Measurements from ENCODE around the gene LGR6.
A peak's percentile ranks its signal among the peaks of the same experiment; 100 is the strongest.
"Not testable (repeated sequence)": the region's sequence is repeated elsewhere in the genome, so short reads cannot be mapped to it uniquely, and the experiment has no call there.

The LGR6 gene

GRCh38 chr1:202173993-202174392 is 19.6 kb upstream of the LGR6 start:
- FAIRE-seq: no peak
- no peak for DNase-seq (ENCODE audit: low spot score)

GRCh38 chr1:202176949-202177927 is 16.4 kb upstream of the LGR6 start:
- FAIRE-seq: no peak

GRCh38 chr1:202179828-202180750 is 13.5 kb upstream of the LGR6 start:
- DNase-seq (ENCODE audit: low spot score) (no peak), FAIRE-seq (no peak)

More at GRCh38 chr1:202176949-202177927, 16.4 kb upstream of the LGR6 start:
- no peak for DNase-seq (ENCODE audit: low spot score)

- not testable (repeated sequence) for FAIRE-seq; DNase-seq (ENCODE audit: low spot score)
Measured at GRCh38 chr1:202180751-202181139, 12.9 kb upstream of the LGR6 start.

- DNase-seq (ENCODE audit: low spot score) (no peak), FAIRE-seq (no peak)
Measured at GRCh38 chr1:202181586-202181985, 12.0 kb upstream of the LGR6 start.

GRCh38 chr1:202182040-202182877 is 11.3 kb upstream of the LGR6 start:
- DNase-seq (ENCODE audit: low spot score) (no peak), FAIRE-seq (no peak)

- peak; percentile 44 for FAIRE-seq
- peak; percentile 77 for DNase-seq (ENCODE audit: low spot score)
Measured at GRCh38 chr1:202184750-202185460, 8.7 kb upstream of the LGR6 start.

- DNase-seq (ENCODE audit: low spot score): no peak
- FAIRE-seq: no peak
Measured at GRCh38 chr1:202186327-202186726, 7.3 kb upstream of the LGR6 start.

- FAIRE-seq (no peak), DNase-seq (ENCODE audit: low spot score) (no peak)
Measured at GRCh38 chr1:202187041-202187671, 6.4 kb upstream of the LGR6 start.

GRCh38 chr1:202187697-202188407 is 5.7 kb upstream of the LGR6 start:
- DNase-seq (ENCODE audit: low spot score): no peak
- no peak for FAIRE-seq

- DNase-seq (ENCODE audit: low spot score) (no peak), FAIRE-seq (no peak)
Measured at GRCh38 chr1:202189001-202189790, 4.4 kb upstream of the LGR6 start.

- FAIRE-seq: no peak
Measured at GRCh38 chr1:202189918-202190715, 3.5 kb upstream of the LGR6 start.

GRCh38 chr1:202191391-202191790 is 2.2 kb upstream of the LGR6 start:
- DNase-seq (ENCODE audit: low spot score); FAIRE-seq: not testable (repeated sequence)

More at GRCh38 chr1:202189918-202190715, 3.5 kb upstream of the LGR6 start:
- peak; percentile 20 for DNase-seq (ENCODE audit: low spot score)

GRCh38 chr1:202192770-202193613 is 607 bp upstream of the LGR6 start:
- DNase-seq (ENCODE audit: low spot score) (peak; percentile 21), FAIRE-seq (no peak)

GRCh38 chr1:202194328-202194648 is 689 bp downstream of the LGR6 start:
- DNase-seq (ENCODE audit: low spot score) (no peak), FAIRE-seq (no peak)

- FAIRE-seq (no peak), DNase-seq (ENCODE audit: low spot score) (no peak)
Measured at GRCh38 chr1:202197653-202198365, 4.2 kb downstream of the LGR6 start.

Data from RCC 7860 (cell line).